SH-SY5Y (cell line): ENCODE measurements around the gene PACS1.

Source experiments
- GATA2 ChIP-seq: IDR thresholded peaks from 2 replicates; pipeline ENCODE4 v1.6.1; 2011; ENCODE audit warnings: mild to moderate bottlenecking, low read depth, low read length
- GATA3 ChIP-seq: IDR thresholded peaks from 2 replicates; pipeline ENCODE4 v1.6.1; 2011; ENCODE audit warnings: low read depth, mild to moderate bottlenecking, low read length, moderate library complexity

GRCh38 chr11:66266378-66267038, 196.4 kb downstream of the PACS1 start:
- TF ChIP-seq GATA3 = no peak
- TF ChIP-seq GATA2 = no peak
